Activated gamma-delta T cell treated with anti-CD3 and anti-CD28 coated beads, Interleukin-2, amount 50 U/mL, for 16 hours (primary cell): ENCODE results near the gene GPR107.

ENCODE experiments used
- DNase-seq: peaks from one replicate; pipeline ENCODE4 v3.0.0-alpha.2; 2020; ENCODE audit warnings: low read depth

The GPR107 gene

GRCh38 chr9:130137641-130138081 is 84.0 kb downstream of the GPR107 start:
- DNase-seq = no peak

- no peak for DNase-seq
These were observed 84.5 kb downstream of the GPR107 start for GRCh38 chr9:130138171-130138653.

GRCh38 chr9:130138791-130139190 is 85.1 kb downstream of the GPR107 start:
- no peak for DNase-seq

GRCh38 chr9:130139251-130139650 is 85.5 kb downstream of the GPR107 start:
- no peak for DNase-seq

GRCh38 chr9:130140706-130141105 is 87.0 kb downstream of the GPR107 start:
- DNase-seq = no peak

- DNase-seq = no peak
These were observed 88.3 kb downstream of the GPR107 start for GRCh38 chr9:130142056-130142455.

GRCh38 chr9:130142641-130143040 is 88.9 kb downstream of the GPR107 start:
- no peak for DNase-seq

GRCh38 chr9:130143279-130143893 is 89.7 kb downstream of the GPR107 start:
- DNase-seq = no peak

- DNase-seq = no peak
These were observed 90.3 kb downstream of the GPR107 start for GRCh38 chr9:130143958-130144366.

- no peak for DNase-seq
These were observed 91.0 kb downstream of the GPR107 start for GRCh38 chr9:130144703-130145102.

GRCh38 chr9:130145658-130146057 is 92.0 kb downstream of the GPR107 start:
- no peak for DNase-seq

GRCh38 chr9:130147198-130147597 is 93.5 kb downstream of the GPR107 start:
- no peak for DNase-seq

- DNase-seq = no peak
These were observed 94.2 kb downstream of the GPR107 start for GRCh38 chr9:130147910-130148309.

- no peak for DNase-seq
These were observed 95.3 kb downstream of the GPR107 start for GRCh38 chr9:130149031-130149430.

GRCh38 chr9:130149654-130150286 is 96.1 kb downstream of the GPR107 start:
- DNase-seq = no peak

GRCh38 chr9:130150779-130151382 is 97.2 kb downstream of the GPR107 start:
- no peak for DNase-seq

- DNase-seq = no peak
These were observed 101.1 kb downstream of the GPR107 start for GRCh38 chr9:130154816-130155215.

GRCh38 chr9:130155647-130156046 is 101.9 kb downstream of the GPR107 start:
- no peak for DNase-seq

GRCh38 chr9:130156672-130157071 is 103.0 kb downstream of the GPR107 start:
- DNase-seq = no peak

GRCh38 chr9:130157079-130157478 is 103.4 kb downstream of the GPR107 start:
- DNase-seq = no peak

- DNase-seq = no peak
These were observed 104.3 kb downstream of the GPR107 start for GRCh38 chr9:130158001-130158400.

GRCh38 chr9:130159057-130159456 is 105.4 kb downstream of the GPR107 start:
- DNase-seq = no peak

GRCh38 chr9:130159915-130160670 is 106.4 kb downstream of the GPR107 start:
- DNase-seq = no peak
